Nephron (organoid): ENCODE data around the gene CENPA.

ENCODE experiments used
- H3K27ac Mint-ChIP-seq, 3 experiments: 2 replicates each; pipeline ENCODE4 v1.8.0; 2020; ENCODE audit warnings: mixed read lengths in 3 of 3, mild to moderate bottlenecking in 2 of 3, moderate library complexity in 1 of 3
- H3K27me3 Mint-ChIP-seq: 2 replicates; pipeline ENCODE4 v1.8.0; 2021; ENCODE audit warnings: low read depth, mild to moderate bottlenecking, moderate library complexity, mixed read lengths
- H3K36me3 Mint-ChIP-seq: 2 replicates; pipeline ENCODE4 v1.8.0; 2020; ENCODE audit warnings: low read depth, mixed read lengths
- H3K4me1 Mint-ChIP-seq: 2 replicates; pipeline ENCODE4 v1.8.0; 2020; ENCODE audit warnings: mixed read lengths
- H3K4me3 Mint-ChIP-seq, 3 experiments: 2 replicates each; pipeline ENCODE4 v1.8.0; 2020; ENCODE audit warnings: mild to moderate bottlenecking in 3 of 3, mixed read lengths in 3 of 3, moderate library complexity in 2 of 3
- H3K9me3 Mint-ChIP-seq: 2 replicates; pipeline ENCODE4 v1.8.0; 2020; ENCODE audit warnings: mixed read lengths
- CTCF ChIP-seq, 3 experiments: fragments of 200-600 bp; sonication (generic); IDR thresholded peaks; one replicate each; pipeline ENCODE4 v1.5.0; 2021; ENCODE audit warnings: antibody characterized with exemption in 3 of 3; ENCODE audit not compliant: unreplicated experiment in 3 of 3

Gene CENPA

GRCh38 chr2:26822877-26823276 lies 37.0 kb downstream of the CENPA start:
- Mint-ChIP-seq H3K9me3 (no peaks in the 10 kb centered on the region), H3K4me1 (no peaks in the 10 kb centered on the region), H3K27ac (no peak overlapping the region), H3K27me3 (peaks cover 24% of the 10 kb centered on the region), H3K4me3 (no peak overlapping the region), H3K36me3 (no peaks in the 10 kb centered on the region)
- TF ChIP-seq CTCF (IDR thresholded peaks at IDR 0.05; ENCODE audit: unreplicated experiment in 3 of 3) = no peak

GRCh38 chr2:26838121-26838906 lies 52.5 kb downstream of the CENPA start:
- no peaks in the 10 kb centered on the region for H3K9me3 Mint-ChIP-seq
- TF ChIP-seq CTCF (IDR thresholded peaks at IDR 0.05; ENCODE audit: unreplicated experiment in 3 of 3) = peak in 1 of 3 experiments; percentile 27
- H3K36me3 Mint-ChIP-seq = no peaks in the 10 kb centered on the region
- H3K27me3 Mint-ChIP-seq = peaks cover 49% of the 10 kb centered on the region
- no peaks in the 10 kb centered on the region for H3K4me1 Mint-ChIP-seq
- no peak overlapping the region for H3K4me3 Mint-ChIP-seq
- H3K27ac Mint-ChIP-seq = no peak overlapping the region

GRCh38 chr2:26840937-26841610 lies 55.2 kb downstream of the CENPA start:
- Mint-ChIP-seq H3K4me3 (no peak overlapping the region), H3K9me3 (no peaks in the 10 kb centered on the region), H3K27me3 (peaks cover 53% of the 10 kb centered on the region), H3K4me1 (peaks cover under 1% of the 10 kb centered on the region), H3K27ac (no peak overlapping the region), H3K36me3 (no peaks in the 10 kb centered on the region)
- TF ChIP-seq CTCF (IDR thresholded peaks at IDR 0.05; ENCODE audit: unreplicated experiment in 3 of 3) = no peak

GRCh38 chr2:26843041-26843440 lies 57.2 kb downstream of the CENPA start:
- Mint-ChIP-seq H3K9me3 (no peaks in the 10 kb centered on the region), H3K4me1 (peaks cover 11% of the 10 kb centered on the region), H3K27ac (no peak overlapping the region), H3K4me3 (no peak overlapping the region), H3K36me3 (no peaks in the 10 kb centered on the region), H3K27me3 (peaks cover 63% of the 10 kb centered on the region)
- no peak for TF ChIP-seq CTCF (IDR thresholded peaks at IDR 0.05; ENCODE audit: unreplicated experiment in 3 of 3)
